Transverse colon (tissue), 4 donors: ENCODE data around the gene UHRF2.

ENCODE experiments used
- CTCF ChIP-seq, 5 experiments: fragments of 200-600 bp in 3 of 5; fragments of 450-650 bp in 2 of 5; sonication (generic) in 3 of 5; IDR thresholded peaks; 1 replicate in 2 of 5; 2 replicates in 3 of 5; pipeline ENCODE4 v1.5.1; 2016 to 2017; ENCODE audit warnings: antibody characterized with exemption in 5 of 5, inconsistent platforms in 3 of 5, mild to moderate bottlenecking in 2 of 5, moderate library complexity in 1 of 5
- POLR2A ChIP-seq: fragments of 450-650 bp; IDR thresholded peaks from one replicate; pipeline ENCODE4 v1.6.1; 2016; ENCODE audit warnings: antibody characterized with exemption, mild to moderate bottlenecking, moderate library complexity
- POLR2AphosphoS5 ChIP-seq, 3 donors: sonication (generic); formaldehyde crosslinking; IDR thresholded peaks; one replicate each; pipeline ENCODE4 v1.6.1; 2016; ENCODE audit warnings: antibody characterized with exemption in 3 of 3

- TF ChIP-seq POLR2AphosphoS5 (IDR thresholded peaks at IDR 0.05) (no peak), CTCF (IDR thresholded peaks at IDR 0.05) (no peak), POLR2A (no peak)
These were observed 109.3 kb downstream of the UHRF2 start for GRCh38 chr9:6522263-6522662.
